ENCODE results near the gene CACNA2D1. TPM values are rescaled to one million over a fixed set of nuclear protein-coding genes. Genes with fewer than 3 reads are reported as not detected.

Gene CACNA2D1
- polyA plus RNA-seq, 1 experiment, result 19.5 TPM

DNA sequence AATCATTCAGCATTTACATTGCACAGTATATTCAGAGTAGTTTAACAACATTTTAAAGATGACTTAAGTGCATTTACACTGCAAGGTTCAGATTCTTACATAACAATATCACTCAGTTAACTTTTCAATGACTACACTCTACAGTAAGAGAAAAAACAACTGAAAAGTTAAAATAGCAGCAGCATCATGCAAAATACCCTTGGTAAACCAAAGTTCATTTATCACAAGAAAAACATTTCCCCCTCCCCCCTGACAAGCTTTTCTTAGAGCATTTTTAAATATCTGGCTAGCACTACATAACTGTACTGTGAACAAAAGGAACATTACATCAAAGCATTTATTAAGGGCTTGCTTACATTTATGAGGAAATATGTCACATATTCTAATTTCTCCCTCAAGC lies 494.3 kb downstream of the CACNA2D1 start:
- POLR2A ChIA-PET, result no interaction called here
- no peak overlapping the region for H3K4me3 ChIP-seq (ENCODE audit: low read depth, low read length)
- no peaks in the 10 kb centered on the region for H3K9me3 ChIP-seq (ENCODE audit: control insufficient read depth, insufficient read depth, low read length)
- H3K27me3 ChIP-seq (ENCODE audit: control insufficient read depth, insufficient read depth, low read length), result no peaks in the 10 kb centered on the region
- CTCF ChIA-PET, result no interaction called here
- DNase-seq (ENCODE audit: low read depth, low spot score), result no peak
- TF ChIP-seq, protein P1, sequence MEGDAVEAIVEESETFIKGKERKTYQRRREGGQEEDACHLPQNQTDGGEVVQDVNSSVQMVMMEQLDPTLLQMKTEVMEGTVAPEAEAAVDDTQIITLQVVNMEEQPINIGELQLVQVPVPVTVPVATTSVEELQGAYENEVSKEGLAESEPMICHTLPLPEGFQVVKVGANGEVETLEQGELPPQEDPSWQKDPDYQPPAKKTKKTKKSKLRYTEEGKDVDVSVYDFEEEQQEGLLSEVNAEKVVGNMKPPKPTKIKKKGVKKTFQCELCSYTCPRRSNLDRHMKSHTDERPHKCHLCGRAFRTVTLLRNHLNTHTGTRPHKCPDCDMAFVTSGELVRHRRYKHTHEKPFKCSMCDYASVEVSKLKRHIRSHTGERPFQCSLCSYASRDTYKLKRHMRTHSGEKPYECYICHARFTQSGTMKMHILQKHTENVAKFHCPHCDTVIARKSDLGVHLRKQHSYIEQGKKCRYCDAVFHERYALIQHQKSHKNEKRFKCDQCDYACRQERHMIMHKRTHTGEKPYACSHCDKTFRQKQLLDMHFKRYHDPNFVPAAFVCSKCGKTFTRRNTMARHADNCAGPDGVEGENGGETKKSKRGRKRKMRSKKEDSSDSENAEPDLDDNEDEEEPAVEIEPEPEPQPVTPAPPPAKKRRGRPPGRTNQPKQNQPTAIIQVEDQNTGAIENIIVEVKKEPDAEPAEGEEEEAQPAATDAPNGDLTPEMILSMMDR (IDR thresholded peaks at IDR 0.05; ENCODE audit: low read depth, low read length), result no peak
- H3K27ac ChIP-seq (ENCODE audit: low read depth, low read length), result no peak overlapping the region

DNA sequence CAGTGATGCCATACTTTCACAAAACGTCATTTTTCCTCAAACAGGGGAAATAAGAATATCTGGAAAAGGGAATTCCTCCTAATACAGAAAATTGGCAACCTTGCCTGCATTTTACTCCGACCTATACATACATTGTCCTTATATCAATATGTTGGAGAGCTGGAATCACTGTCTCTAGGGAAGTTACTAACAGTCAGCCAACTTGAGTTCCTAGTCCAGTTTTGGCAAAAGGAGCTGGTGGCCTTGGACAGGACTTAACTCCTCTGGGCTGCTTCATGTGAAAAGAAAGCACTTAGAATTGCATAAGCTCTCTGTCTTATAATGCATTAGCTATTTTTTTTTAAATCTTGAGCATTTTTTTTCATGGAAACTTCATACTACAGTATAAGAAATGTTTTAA lies 499.5 kb downstream of the CACNA2D1 start:
- TF ChIP-seq, protein P1 (IDR thresholded peaks at IDR 0.05; ENCODE audit: low read depth, low read length), result no peak
- Histone ChIP-seq H3K9me3 (ENCODE audit: control insufficient read depth, insufficient read depth, low read length) (no peaks in the 10 kb centered on the region), H3K4me3 (ENCODE audit: low read depth, low read length) (no peak overlapping the region), H3K27ac (ENCODE audit: low read depth, low read length) (no peak overlapping the region), H3K27me3 (ENCODE audit: control insufficient read depth, insufficient read depth, low read length) (no peaks in the 10 kb centered on the region)
- ChIA-PET POLR2A (no interaction called here), CTCF (no interaction called here)
- no peak for DNase-seq (ENCODE audit: low read depth, low spot score)

DNA sequence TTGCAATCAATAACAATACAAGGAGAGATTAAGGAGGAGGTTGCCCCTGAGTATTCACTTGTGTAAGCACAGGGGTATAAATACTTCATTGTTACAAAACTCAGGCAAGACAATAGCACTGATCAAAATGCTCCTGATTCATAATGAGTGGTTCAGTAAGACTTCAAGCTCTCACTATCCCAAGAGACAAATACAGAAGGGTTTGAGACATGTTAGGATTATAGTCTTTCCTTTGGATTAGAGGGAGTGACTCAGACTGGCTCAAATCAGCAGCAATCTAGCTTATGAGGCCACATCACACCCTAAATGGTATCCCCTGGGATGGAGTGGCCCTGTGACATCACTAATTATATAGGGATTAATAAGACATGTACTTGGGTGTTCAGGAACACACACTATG lies 506.5 kb downstream of the CACNA2D1 start:
- no peak overlapping the region for H3K4me3 ChIP-seq (ENCODE audit: low read depth, low read length)
- no peaks in the 10 kb centered on the region; the same call in 1 of the 2 replicates for H3K9me3 ChIP-seq (ENCODE audit: control insufficient read depth, insufficient read depth, low read length)
- H3K27ac ChIP-seq (ENCODE audit: low read depth, low read length), result no peak overlapping the region
- POLR2A ChIA-PET, result no interaction called here
- no peak for DNase-seq (ENCODE audit: low read depth, low spot score)
- no peaks in the 10 kb centered on the region for H3K27me3 ChIP-seq (ENCODE audit: control insufficient read depth, insufficient read depth, low read length)
- TF ChIP-seq, protein P1 (IDR thresholded peaks at IDR 0.05; ENCODE audit: low read depth, low read length), result no peak
- CTCF ChIA-PET, result no interaction called here

DNA sequence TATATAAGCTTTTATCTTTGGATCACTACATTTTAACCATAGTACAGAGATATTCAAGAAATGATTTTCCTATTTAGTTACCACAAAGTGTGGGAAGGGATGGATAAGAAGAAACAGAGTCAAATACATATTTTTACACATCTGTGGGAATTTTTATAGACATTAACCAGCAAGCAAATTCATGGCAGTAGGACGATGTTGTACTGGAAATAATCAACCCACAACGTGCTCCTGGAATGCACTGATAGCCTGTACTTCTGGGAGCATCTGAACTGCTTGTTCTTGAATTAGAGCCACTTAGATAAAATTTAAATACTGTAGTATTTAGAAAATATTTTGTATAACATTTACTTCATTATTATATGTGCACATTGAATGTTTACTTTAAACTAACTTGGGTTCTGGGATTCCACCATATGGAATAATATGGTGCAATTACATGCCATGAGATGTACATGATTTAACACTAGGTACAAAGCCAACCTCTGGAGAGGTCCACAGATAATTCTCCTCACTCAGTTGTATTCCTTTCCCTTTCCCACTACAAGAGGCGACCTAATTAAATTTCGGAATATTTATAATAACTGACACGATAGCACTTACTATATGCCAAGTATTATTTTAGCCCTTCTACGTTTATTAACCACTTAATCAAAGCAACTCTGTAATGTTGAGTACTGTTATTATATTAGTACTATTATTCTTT lies 508.8 kb downstream of the CACNA2D1 start:
- ChIA-PET POLR2A (no interaction called here), CTCF (interaction anchor here (1.2 kb wide), 1 partner anchor 21 kb away, joined by 3 read pairs; no protein-coding TSS in a partner anchor)
- Histone ChIP-seq H3K27ac (ENCODE audit: low read depth, low read length) (no peak overlapping the region), H3K27me3 (ENCODE audit: control insufficient read depth, insufficient read depth, low read length) (no peaks in the 10 kb centered on the region), H3K9me3 (ENCODE audit: control insufficient read depth, insufficient read depth, low read length) (no peaks in the 10 kb centered on the region; the same call in 1 of the 2 replicates), H3K4me3 (ENCODE audit: low read depth, low read length) (no peak overlapping the region)
- TF ChIP-seq, protein P1 (IDR thresholded peaks at IDR 0.05; ENCODE audit: low read depth, low read length), result no peak
- no peak for DNase-seq (ENCODE audit: low read depth, low spot score)

DNA sequence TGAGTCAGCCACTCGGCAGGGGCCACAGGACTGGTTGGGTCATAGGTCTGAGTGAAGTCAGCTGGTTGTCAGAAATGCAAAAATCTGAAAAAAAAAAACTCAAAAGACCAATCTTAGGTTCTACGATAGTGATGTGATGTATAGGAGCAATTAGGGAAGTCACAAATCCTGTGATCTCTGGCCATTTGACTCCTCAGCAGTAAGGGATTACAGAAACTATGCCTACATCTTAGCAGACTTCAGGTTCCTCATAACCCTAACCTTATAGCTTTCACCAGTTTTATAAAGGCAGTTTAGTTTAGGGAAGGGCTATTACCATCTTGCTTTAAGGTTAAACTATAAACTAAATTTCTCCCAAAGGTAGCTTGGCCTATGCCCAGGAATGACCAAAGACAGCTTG lies 510.6 kb downstream of the CACNA2D1 start:
- no peak for DNase-seq (ENCODE audit: low read depth, low spot score)
- ChIA-PET CTCF (no interaction called here), POLR2A (interaction anchor here (0.6 kb wide), 1 partner anchor 146 kb away, joined by 5 read pairs; no protein-coding TSS in a partner anchor)
- Histone ChIP-seq H3K27me3 (ENCODE audit: control insufficient read depth, insufficient read depth, low read length) (no peaks in the 10 kb centered on the region), H3K4me3 (ENCODE audit: low read depth, low read length) (no peak overlapping the region), H3K9me3 (ENCODE audit: control insufficient read depth, insufficient read depth, low read length) (no peaks in the 10 kb centered on the region; the same call in 1 of the 2 replicates), H3K27ac (ENCODE audit: low read depth, low read length) (no peak overlapping the region)
- TF ChIP-seq, protein P1 (IDR thresholded peaks at IDR 0.05; ENCODE audit: low read depth, low read length), result no peak
